Osteoblast (primary cell): ENCODE measurements around the gene TRIM28. TPM values are rescaled to one million over a fixed set of nuclear protein-coding genes. Genes with fewer than 3 reads are reported as not detected.

Experiments
- DNase-seq: peaks from one replicate; pipeline ENCODE4 v3.0.0; 2011; ENCODE audit warnings: low spot score, mixed read lengths; ENCODE audit not compliant: insufficient read length; ENCODE audit errors: missing footprints
- H2AFZ ChIP-seq: 2 replicates; pipeline ENCODE4 v1.6.0; 2011; ENCODE audit warnings: mild to moderate bottlenecking, low read length
- H3K27ac ChIP-seq: 2 replicates; pipeline ENCODE4 v1.5.1; 2011; ENCODE audit warnings: mild to moderate bottlenecking, low read depth, low read length, moderate library complexity
- H3K27me3 ChIP-seq: 2 replicates; pipeline ENCODE4 v1.6.0; 2012; ENCODE audit warnings: mild to moderate bottlenecking, control low read depth, inconsistent platforms, low read length, moderate library complexity; ENCODE audit not compliant: insufficient read depth
- H3K36me3 ChIP-seq: 2 replicates; pipeline ENCODE4 v1.5.1; 2011; ENCODE audit warnings: mild to moderate bottlenecking, low read length, control low read depth, moderate library complexity; ENCODE audit not compliant: insufficient read depth
- H3K4me1 ChIP-seq: 2 replicates; pipeline ENCODE4 v1.5.1; 2011; ENCODE audit warnings: mild to moderate bottlenecking, low read length, control low read depth, moderate library complexity; ENCODE audit not compliant: insufficient read depth
- H3K4me2 ChIP-seq: 2 replicates; pipeline ENCODE4 v1.6.0; 2011; ENCODE audit warnings: mild to moderate bottlenecking, low read length; ENCODE audit not compliant: insufficient read depth
- H3K4me3 ChIP-seq: fragments of 200-600 bp; sonication (generic); 3 replicates; pipeline ENCODE4 v1.5.1; 2012; ENCODE audit warnings: mild to moderate bottlenecking, low read length, inconsistent platforms; ENCODE audit not compliant: insufficient read depth
- H3K79me2 ChIP-seq: 2 replicates; pipeline ENCODE4 v1.6.0; 2012; ENCODE audit warnings: mild to moderate bottlenecking, low read length, control low read depth, inconsistent platforms; ENCODE audit not compliant: insufficient read depth
- H3K9me3 ChIP-seq: 2 replicates; pipeline ENCODE4 v1.5.1; 2011; ENCODE audit warnings: low read depth, low read length, control low read depth
- H4K20me1 ChIP-seq: 2 replicates; pipeline ENCODE4 v1.6.0; 2012; ENCODE audit warnings: mild to moderate bottlenecking, low read length, control low read depth; ENCODE audit not compliant: insufficient read depth
- total RNA-seq: library from RNA; depleted of rRNA; stranded (reverse); fragments of >200 nt; gene quantifications from 2 replicates; pipeline ENCODE4 v1.2.3, GENCODE V29; 2012
- TF ChIP-seq, protein P1 (sequence below): IDR thresholded peaks from 2 replicates; pipeline ENCODE4 v1.5.1; 2011; ENCODE audit warnings: mild to moderate bottlenecking, low read depth, low read length, moderate library complexity; ENCODE audit errors: extremely low read depth

Gene TRIM28
- total RNA-seq, 1 donor, result 224 TPM

DNA sequence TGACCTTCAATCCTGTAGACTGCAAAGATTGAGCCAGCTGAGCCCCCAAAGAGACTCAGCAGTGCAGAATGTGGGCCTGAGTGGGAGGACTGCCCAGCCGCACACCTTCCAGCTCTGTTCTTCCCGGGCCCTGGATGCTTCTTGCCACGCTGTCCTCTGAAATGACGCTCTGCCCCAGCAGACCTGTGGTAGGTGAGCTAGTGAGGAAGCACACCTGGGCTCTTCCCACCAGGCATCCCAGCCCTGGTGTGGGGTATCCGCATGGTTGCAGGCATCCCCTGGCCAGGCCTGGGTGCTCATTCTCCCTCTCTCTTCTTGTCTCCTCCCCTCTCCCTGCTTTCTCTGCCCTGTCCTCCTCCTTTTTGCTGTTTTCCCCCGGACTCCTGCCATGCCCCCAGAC lies 39.1 kb downstream of the TRIM28 start:
- Histone ChIP-seq H3K9me3 (no peaks in the 10 kb centered on the region), H3K79me2 (peaks cover 48% of the 10 kb centered on the region), H3K27ac (no peak overlapping the region)

DNA sequence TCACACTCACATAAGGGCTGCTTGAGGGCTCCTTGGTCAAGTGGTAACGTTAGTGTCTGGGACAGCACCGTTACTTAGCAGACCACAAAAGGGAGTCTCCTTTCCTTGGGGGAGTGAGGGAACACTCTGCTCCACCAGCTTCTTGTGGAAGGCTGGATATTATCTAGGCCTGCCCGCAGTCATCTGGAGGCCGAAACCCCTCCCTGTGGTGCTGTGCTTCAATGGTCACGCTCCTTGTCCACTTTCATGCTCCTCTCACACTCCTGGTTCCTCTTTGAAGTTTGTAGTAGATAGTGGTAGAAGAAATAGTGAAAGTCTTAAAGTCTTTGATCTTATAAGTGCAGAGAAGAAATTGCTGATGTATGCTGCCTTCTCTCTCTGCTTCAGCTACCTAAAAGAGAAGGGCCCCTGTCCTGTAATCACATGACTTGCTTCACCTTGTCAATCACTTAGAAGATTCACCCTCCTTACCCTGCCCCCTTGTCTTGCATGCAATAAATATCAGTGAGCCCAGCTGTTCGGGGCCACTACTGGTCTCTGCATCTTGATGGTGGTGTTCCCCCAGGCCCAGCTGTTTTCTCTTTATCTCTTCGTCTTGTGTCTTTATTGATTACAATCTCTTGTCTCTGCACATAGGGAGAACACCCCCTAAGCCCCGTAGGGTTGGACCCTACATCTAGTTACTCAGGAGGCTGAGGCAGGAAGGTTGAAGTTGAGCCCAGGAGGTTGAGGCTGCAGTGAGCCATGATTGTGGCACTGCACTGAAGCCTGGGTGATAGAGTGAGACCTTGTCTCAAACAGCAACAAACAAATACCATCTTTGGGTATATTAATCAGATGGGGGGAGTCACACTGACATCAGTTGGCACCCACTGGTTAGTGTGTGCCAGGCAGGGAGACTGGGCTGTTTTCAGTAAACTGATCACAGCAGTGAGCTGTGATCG lies 40.9 kb downstream of the TRIM28 start:
- peaks cover 17% of the 10 kb centered on the region for H3K36me3 ChIP-seq
- no peaks in the 10 kb centered on the region for H3K27me3 ChIP-seq
- H3K79me2 ChIP-seq, result peaks cover 30% of the 10 kb centered on the region
- DNase-seq, result no peak
- no peak overlapping the region for H3K4me3 ChIP-seq
- no peaks in the 10 kb centered on the region for H3K9me3 ChIP-seq
- H2AFZ ChIP-seq, result no peak overlapping the region
- TF ChIP-seq, protein P1, sequence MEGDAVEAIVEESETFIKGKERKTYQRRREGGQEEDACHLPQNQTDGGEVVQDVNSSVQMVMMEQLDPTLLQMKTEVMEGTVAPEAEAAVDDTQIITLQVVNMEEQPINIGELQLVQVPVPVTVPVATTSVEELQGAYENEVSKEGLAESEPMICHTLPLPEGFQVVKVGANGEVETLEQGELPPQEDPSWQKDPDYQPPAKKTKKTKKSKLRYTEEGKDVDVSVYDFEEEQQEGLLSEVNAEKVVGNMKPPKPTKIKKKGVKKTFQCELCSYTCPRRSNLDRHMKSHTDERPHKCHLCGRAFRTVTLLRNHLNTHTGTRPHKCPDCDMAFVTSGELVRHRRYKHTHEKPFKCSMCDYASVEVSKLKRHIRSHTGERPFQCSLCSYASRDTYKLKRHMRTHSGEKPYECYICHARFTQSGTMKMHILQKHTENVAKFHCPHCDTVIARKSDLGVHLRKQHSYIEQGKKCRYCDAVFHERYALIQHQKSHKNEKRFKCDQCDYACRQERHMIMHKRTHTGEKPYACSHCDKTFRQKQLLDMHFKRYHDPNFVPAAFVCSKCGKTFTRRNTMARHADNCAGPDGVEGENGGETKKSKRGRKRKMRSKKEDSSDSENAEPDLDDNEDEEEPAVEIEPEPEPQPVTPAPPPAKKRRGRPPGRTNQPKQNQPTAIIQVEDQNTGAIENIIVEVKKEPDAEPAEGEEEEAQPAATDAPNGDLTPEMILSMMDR, result no peak
- peaks cover 2% of the 10 kb centered on the region for H4K20me1 ChIP-seq
- H3K4me1 ChIP-seq, result peaks cover 10% of the 10 kb centered on the region
- no peak overlapping the region for H3K4me2 ChIP-seq
- H3K27ac ChIP-seq, result no peak overlapping the region

More for the DNA sequence above, 39.1 kb downstream of the TRIM28 start:
- no peaks in the 10 kb centered on the region for H3K27me3 ChIP-seq
- H3K4me1 ChIP-seq, result peaks cover 18% of the 10 kb centered on the region
- no peak overlapping the region for H3K4me3 ChIP-seq
- no peak for DNase-seq
- H2AFZ ChIP-seq, result no peak overlapping the region
- H4K20me1 ChIP-seq, result peaks cover 2% of the 10 kb centered on the region
- peaks cover 17% of the 10 kb centered on the region for H3K36me3 ChIP-seq
- TF ChIP-seq, protein P1, result no peak
- no peak overlapping the region for H3K4me2 ChIP-seq

DNA sequence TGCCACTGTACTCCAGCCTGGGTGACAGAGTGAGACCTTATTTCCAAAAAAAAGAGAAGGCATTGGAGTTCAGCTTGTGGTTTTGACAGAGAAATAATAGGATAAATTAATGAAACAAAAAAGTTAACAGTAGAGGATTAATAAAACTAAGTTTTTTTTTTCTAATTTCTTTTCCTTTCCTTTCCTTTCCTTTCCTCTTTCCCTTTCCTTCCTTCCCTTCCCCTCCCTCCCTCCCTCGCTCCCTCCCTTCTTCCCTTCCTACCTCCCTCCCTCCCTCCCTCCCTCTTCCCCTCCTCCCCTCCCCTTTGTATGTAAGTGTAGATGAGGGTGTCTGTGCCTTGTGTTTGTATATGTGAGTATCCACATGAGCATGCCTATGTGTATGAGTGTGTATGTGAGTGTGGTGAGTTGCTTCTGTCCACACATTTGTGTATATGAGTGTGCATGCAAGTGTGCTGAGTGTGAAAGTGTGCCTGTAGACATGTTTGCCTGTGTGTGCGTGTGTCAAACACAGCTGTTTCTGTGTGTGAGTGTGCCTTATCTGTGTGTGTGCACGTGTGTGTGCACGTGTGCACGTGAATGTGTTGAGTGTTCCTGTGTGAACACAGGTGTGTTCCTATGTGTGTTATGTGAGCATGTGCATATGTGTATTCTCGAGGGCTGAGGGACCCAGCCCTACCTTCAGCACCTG lies 41.7 kb downstream of the TRIM28 start:
- H3K27me3 ChIP-seq, result no peaks in the 10 kb centered on the region

More for the DNA sequence above, 41.7 kb downstream of the TRIM28 start:
- H3K4me2 ChIP-seq, result no peak overlapping the region
- H3K36me3 ChIP-seq, result peaks cover 17% of the 10 kb centered on the region
- TF ChIP-seq, protein P1, result no peak
- no peaks in the 10 kb centered on the region for H3K9me3 ChIP-seq
- H4K20me1 ChIP-seq, result peaks cover 2% of the 10 kb centered on the region
- H3K79me2 ChIP-seq, result peaks cover 23% of the 10 kb centered on the region
- no peak overlapping the region for H3K27ac ChIP-seq
- H3K4me1 ChIP-seq, result peaks cover 10% of the 10 kb centered on the region
- no peak overlapping the region for H2AFZ ChIP-seq
- no peak overlapping the region for H3K4me3 ChIP-seq
- peak; percentile 61 for DNase-seq
